ENCODE data around the gene COMMD6. TPM values are rescaled to one million over a fixed set of nuclear protein-coding genes. Genes with fewer than 3 reads are reported as not detected.

The COMMD6 gene
- total and polyA plus RNA-seq, 9 of the 15 experiments (the other 6 are each of a cell fraction or from before 2014, with no cell fraction given) = 32.6 to 116 (median 65.0) TPM

GRCh38 chr13:75494491-75494890, 43.1 kb downstream of the COMMD6 start:
- BruUV-seq (replicated peaks) = no TSS peak
- ChIA-PET POLR2A (no interaction called here), CTCF (ENCODE audit: low intra/inter-chr PET ratio) (no interaction called here)

More at GRCh38 chr13:75494491-75494890, 43.1 kb downstream of the COMMD6 start:
- no peak overlapping the region for H3K27ac ChIP-seq (ENCODE audit: extremely low read depth, low read depth, low read length)
- no peaks in the 10 kb centered on the region for H3K79me2 ChIP-seq (ENCODE audit: control insufficient read depth, insufficient read depth, low read length)
- H3K4me1 ChIP-seq (replicated peaks in 1 of 2; ENCODE audit: control insufficient read depth in 2 of 2, insufficient read depth in 2 of 2, low read length in 2 of 2) = no peaks in the 10 kb centered on the region
- no peaks in the 10 kb centered on the region for H3K9me3 ChIP-seq (replicated peaks; ENCODE audit: control insufficient read depth, insufficient read depth, low read depth, low read length)
- H3K36me3 ChIP-seq (ENCODE audit: control insufficient read depth, insufficient read depth, low read length) = no peaks in the 10 kb centered on the region
- intact Hi-C loops (cut with micrococcal nuclease) = no loop called here
- no peaks in the 10 kb centered on the region for H3K27me3 ChIP-seq (ENCODE audit: control insufficient read depth in 2 of 2, insufficient read depth in 2 of 2, low read length in 2 of 2)
- H3K9me1 ChIP-seq (ENCODE audit: control insufficient read depth, insufficient read depth, low read length) = no peaks in the 10 kb centered on the region
- no peaks in the 10 kb centered on the region for H4K20me1 ChIP-seq (replicated peaks; ENCODE audit: control insufficient read depth, insufficient read depth, low read length)
- no peak overlapping the region for H3K4me3 ChIP-seq
- in situ Hi-C loops (cut with MboI) = no loop called here
- no peak for FAIRE-seq
- 0% methylated on average over 1 of the region's 1 CpG for WGBS (ENCODE audit: insufficient coverage, low coverage, missing lambda C conversion rate)
- no peak for DNase-seq (ENCODE audit: extremely low read depth in 1 of 4, low spot score in 3 of 4)
- H2AFZ ChIP-seq (ENCODE audit: low read depth, low read length) = no peak overlapping the region
- H3K9ac ChIP-seq (ENCODE audit: insufficient read depth in 1 of 2, low read depth in 2 of 2, low read length in 2 of 2) = no peak overlapping the region
- no peak for ATAC-seq
- H3K4me2 ChIP-seq (ENCODE audit: insufficient read depth, low read length) = no peak overlapping the region
- TF ChIP-seq MYC (IDR thresholded peaks at IDR 0.05; ENCODE audit: low read depth, low read length) (no peak), MYC (CRISPR knock-in tag; IDR thresholded peaks at IDR 0.05; ENCODE audit: borderline replicate concordance, low read depth) (no peak), ZNF764 (CRISPR knock-in tag; IDR thresholded peaks at IDR 0.05; ENCODE audit: low read depth) (no peak), ZNF140 (CRISPR knock-in tag; IDR thresholded peaks at IDR 0.05) (no peak), CUX1 (CRISPR knock-in tag; IDR thresholded peaks at IDR 0.05) (no peak), ZFX (CRISPR knock-in tag; IDR thresholded peaks at IDR 0.05) (no peak), ZBTB7A (IDR thresholded peaks at IDR 0.05; ENCODE audit: borderline replicate concordance, control insufficient read depth, low read depth, low read length) (no peak), CHAMP1 (IDR thresholded peaks at IDR 0.05) (no peak), TEAD2 (tag; IDR thresholded peaks at IDR 0.05) (no peak), TOE1 (IDR thresholded peaks at IDR 0.05; ENCODE audit: borderline replicate concordance) (no peak), TOE1 (CRISPR knock-in tag; IDR thresholded peaks at IDR 0.05; ENCODE audit: borderline replicate concordance, low read depth) (no peak), MXI1 (IDR thresholded peaks at IDR 0.05; ENCODE audit: low read depth, low read length) (no peak), KLF16 (IDR thresholded peaks at IDR 0.05) (no peak), ZNF445 (CRISPR knock-in tag; IDR thresholded peaks at IDR 0.05; ENCODE audit: low read depth) (no peak)

All from K562 (cell line).